Spleen (tissue), 11 donors: ENCODE results near the gene MIDN. TPM values are rescaled to one million over a fixed set of nuclear protein-coding genes. Genes with fewer than 3 reads are reported as not detected.

Experiments used
- DNase-seq: peaks from one replicate; pipeline ENCODE4 v3.0.0-alpha.2; 2020
- H3K27ac ChIP-seq, 8 donors: fragments of 200-600 bp; sonication (generic) in 7 of 8; 1 replicate in 4 of 8; 2 replicates in 4 of 8; pipeline versions ENCODE4 v1.5.0 to v1.8.0; 2016 to 2021; ENCODE audit warnings: inconsistent platforms in 4 of 8, mild to moderate bottlenecking in 4 of 8, moderate library complexity in 1 of 8
- H3K27me3 ChIP-seq, 7 donors: fragments of 200-600 bp; sonication (generic) in 6 of 7; replicated peaks in 1 of 7; 1 replicate in 4 of 7; 2 replicates in 3 of 7; pipeline versions ENCODE4 v1.5.0 to v1.8.0; 2016 to 2021; ENCODE audit warnings: inconsistent platforms in 3 of 7, mild to moderate bottlenecking in 1 of 7
- H3K36me3 ChIP-seq, 6 donors: fragments of 200-600 bp; sonication (generic) in 5 of 6; 1 replicate in 4 of 6; 2 replicates in 2 of 6; pipeline versions ENCODE4 v1.5.0 to v1.8.0; 2016 to 2021; ENCODE audit warnings: inconsistent platforms in 2 of 6
- H3K4me1 ChIP-seq, 6 donors: fragments of 200-600 bp; sonication (generic) in 5 of 6; 1 replicate in 3 of 6; 2 replicates in 3 of 6; pipeline versions ENCODE4 v1.5.0 to v1.8.0; 2016 to 2021; ENCODE audit warnings: inconsistent platforms in 3 of 6
- H3K4me3 ChIP-seq, 8 donors: fragments of 200-600 bp; sonication (generic) in 7 of 8; 1 replicate in 4 of 8; 2 replicates in 4 of 8; pipeline versions ENCODE4 v1.5.0 to v1.8.0; 2016 to 2021; ENCODE audit warnings: inconsistent platforms in 4 of 8, mild to moderate bottlenecking in 4 of 8, moderate library complexity in 2 of 8
- H3K9me3 ChIP-seq, 8 donors: fragments of 200-600 bp; sonication (generic) in 7 of 8; 1 replicate in 4 of 8; 2 replicates in 4 of 8; pipeline versions ENCODE4 v1.5.0 to v1.8.0; 2016 to 2021; ENCODE audit warnings: inconsistent platforms in 4 of 8
- CTCF ChIP-seq, 11 experiments: fragments of 200-600 bp in 7 of 11; fragments of 450-650 bp in 4 of 11; sonication (generic) in 4 of 11; IDR thresholded peaks in 8 of 11; conservative IDR thresholded peaks in 3 of 11; 1 replicate in 7 of 11; 2 replicates in 4 of 11; pipeline versions ENCODE4 v1.4.0 to v1.8.0; 2016 to 2021; ENCODE audit warnings: antibody characterized with exemption in 11 of 11, inconsistent platforms in 4 of 11, mild to moderate bottlenecking in 1 of 11
- POLR2A ChIP-seq, 3 donors: fragments of 450-650 bp; IDR thresholded peaks; one replicate each; pipeline ENCODE4 v1.5.1; 2017; ENCODE audit warnings: antibody characterized with exemption in 3 of 3, mild to moderate bottlenecking in 1 of 3
- POLR2AphosphoS5 ChIP-seq, 3 donors: sonication (generic); formaldehyde crosslinking; IDR thresholded peaks; one replicate each; pipeline ENCODE4 v1.5.1; 2017; ENCODE audit warnings: antibody characterized with exemption in 3 of 3
- WGBS, 5 donors: extraction: QIAGEN DNeasy Blood & Tissue Kit in 3 of 5; methylation state at CpG; one replicate each; pipeline versions ENCODE4 v1.1.5 to v1.1.7; 2013 to 2018; 5-methylcytosine and 5-hydroxymethylcytosine counted together
- intact Hi-C: fragments of 100-400 bp; cut with DNase I; formaldehyde crosslinking; loops from one replicate; pipeline ENCODE4 v1.15.0; 2023; ENCODE audit warnings: low total_unique reads
- polyA plus RNA-seq, 3 donors: library from polyadenylated mRNA; stranded (reverse); fragments of 200-250 nt; gene quantifications; one replicate each; pipeline ENCODE4 v1.2.1, GENCODE V29; 2013
- total RNA-seq, 7 donors: library from RNA; depleted of rRNA in 3 of 7; stranded (reverse); fragments of >200 nt in 3 of 7; fragmentation: NEBNext Ultra II Directional in 4 of 7; extraction: Animal tissue kit (Norgen Biotek cat#: 25700) in 4 of 7; gene quantifications; one replicate each; pipeline versions ENCODE4 v1.1.0 to v1.2.1, GENCODE V29; 2016 to 2021
- donor health status: healthy with polysubstance abuse.
- donor health status: DM: no; HTN: no; CAD: no; lungs with moderate emphysema.
- donor health status: DM: no; HTN: no; CAD: no.
- donor health status: Bipolar disorder and iron deficiency.
- donor health status: healthy.
- donor health status: DM: no; HTN: no; CAD: no.
- donor health status: DM: yes; HTN: yes; CAD: no.

MIDN gene
- total and polyA plus RNA-seq, 10 donors, result 16.5 to 223 (median 86.7) TPM

DNA sequence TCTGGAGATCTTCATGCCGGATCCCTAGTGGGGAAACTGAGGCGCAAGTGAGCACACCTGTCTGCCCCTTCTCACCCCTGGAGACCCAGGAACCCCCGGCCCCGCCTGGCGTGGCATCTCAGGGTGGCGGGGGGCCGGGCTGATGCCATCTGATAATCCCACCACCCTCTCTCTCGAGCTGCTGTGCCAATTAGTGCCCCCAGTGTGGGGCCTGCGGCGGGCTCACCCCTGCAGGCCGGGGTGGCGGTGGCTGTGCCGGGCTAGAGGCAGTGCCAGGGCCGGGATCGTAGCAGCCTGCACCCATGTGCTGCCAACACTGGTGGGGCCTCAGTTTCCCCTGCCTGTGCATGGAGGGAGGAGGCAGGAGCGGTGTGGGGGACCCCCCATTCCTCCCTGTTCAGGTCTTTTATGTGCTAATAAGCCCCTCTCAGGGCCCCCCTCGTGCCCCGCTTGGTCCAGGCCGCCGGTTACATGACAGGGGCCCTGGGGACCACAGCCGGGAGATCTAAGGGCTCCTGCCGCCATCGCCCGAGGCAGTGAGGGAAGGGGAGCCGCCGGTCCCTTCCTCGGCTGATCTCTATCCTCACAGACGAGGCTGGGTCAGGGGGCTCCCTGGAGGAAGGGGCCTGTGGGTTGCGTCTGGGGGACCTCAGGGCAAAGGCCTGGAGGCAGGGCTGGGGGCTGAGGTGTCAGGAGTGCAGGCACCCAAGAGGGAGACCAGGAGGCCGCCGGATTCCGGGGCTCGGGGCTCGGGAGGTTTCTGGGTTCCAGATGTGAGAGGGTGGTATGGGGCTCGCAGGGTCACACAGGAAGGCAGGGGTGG is 45.6 kb downstream of the MIDN start:
- DNase-seq, result no peak
- intact Hi-C loops, result no loop called here
- no peak for TF ChIP-seq POLR2AphosphoS5 (IDR thresholded peaks at IDR 0.05)
- TF ChIP-seq POLR2A (IDR thresholded peaks at IDR 0.05), result no peak
- no peak for TF ChIP-seq CTCF (IDR thresholded peaks at IDR 0.05 in 8 of 11, conservative IDR thresholded peaks at IDR 0.05 in 3 of 11)
- Histone ChIP-seq H3K36me3 (no peaks in the 10 kb centered on the region), H3K4me3 (no peak overlapping the region), H3K27ac (no peak overlapping the region), H3K9me3 (no peaks in the 10 kb centered on the region), H3K4me1 (peaks cover 0 to 32% (median 9%) of the 10 kb centered on the region in 6 donors), H3K27me3 (peaks cover 5 to 80% (median 70%) of the 10 kb centered on the region in 7 donors)
- WGBS, 5 donors, result 71 to 79% (median 78%) methylated on average over 12 to 35 of the region's 35 CpGs

DNA sequence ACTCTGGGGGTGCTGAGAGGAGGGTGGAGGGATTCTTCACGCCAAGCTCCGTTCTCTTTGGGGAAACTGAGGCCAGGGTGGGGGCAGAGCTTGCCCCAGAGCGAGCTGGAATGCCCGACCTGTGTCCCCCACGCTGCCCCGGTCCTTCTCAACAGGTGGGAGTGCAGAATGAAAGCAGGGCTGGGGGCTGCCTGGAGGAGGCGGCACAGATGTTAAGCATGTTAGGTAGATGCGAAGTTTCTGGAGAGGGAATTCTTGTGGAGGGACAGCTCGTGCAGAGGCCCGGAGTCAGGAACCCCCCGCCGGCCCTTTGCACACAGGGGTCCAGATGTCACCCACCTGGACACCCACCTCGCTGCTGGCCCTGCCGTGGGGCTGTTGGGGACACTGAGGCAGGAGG is 46.3 kb downstream of the MIDN start:
- WGBS, 5 donors, result 62 to 77% (median 72%) methylated on average over 14 of the region's 14 CpGs
- H3K9me3 ChIP-seq, result no peaks in the 10 kb centered on the region
- DNase-seq, result no peak
- intact Hi-C loops, result no loop called here
- H3K27ac ChIP-seq, result no peak overlapping the region
- no peak for TF ChIP-seq CTCF (IDR thresholded peaks at IDR 0.05 in 8 of 11, conservative IDR thresholded peaks at IDR 0.05 in 3 of 11)
- no peak for TF ChIP-seq POLR2A (IDR thresholded peaks at IDR 0.05)
- no peak for TF ChIP-seq POLR2AphosphoS5 (IDR thresholded peaks at IDR 0.05)
- peaks cover 5 to 76% (median 63%) of the 10 kb centered on the region in 7 donors for H3K27me3 ChIP-seq
- H3K4me1 ChIP-seq, result peaks cover 0 to 32% (median 9%) of the 10 kb centered on the region in 6 donors
- no peak overlapping the region for H3K4me3 ChIP-seq
- H3K36me3 ChIP-seq, result no peaks in the 10 kb centered on the region

- Histone ChIP-seq H3K9me3 (no peaks in the 10 kb centered on the region), H3K4me1 (peaks cover 0 to 32% (median 9%) of the 10 kb centered on the region in 6 donors), H3K27ac (no peak overlapping the region), H3K4me3 (peak overlapping the region in 1 of 8 donors; percentile 31), H3K36me3 (no peaks in the 10 kb centered on the region), H3K27me3 (peaks cover 5 to 76% (median 56%) of the 10 kb centered on the region in 7 donors)
- intact Hi-C loops, result no loop called here
- WGBS, 5 donors, result 11 to 27% (median 17%) methylated on average over 36 to 82 of the region's 82 CpGs
- TF ChIP-seq CTCF (IDR thresholded peaks at IDR 0.05 in 8 of 11, conservative IDR thresholded peaks at IDR 0.05 in 3 of 11), result no peak
- no peak for TF ChIP-seq POLR2A (IDR thresholded peaks at IDR 0.05)
- no peak for TF ChIP-seq POLR2AphosphoS5 (IDR thresholded peaks at IDR 0.05)
- DNase-seq, result no peak
These were observed 47.0 kb downstream of the MIDN start for GRCh38 chr19:1295169-1296012.

- no peak for TF ChIP-seq POLR2A (IDR thresholded peaks at IDR 0.05)
- no peak for TF ChIP-seq POLR2AphosphoS5 (IDR thresholded peaks at IDR 0.05)
- no peak for TF ChIP-seq CTCF (IDR thresholded peaks at IDR 0.05 in 8 of 11, conservative IDR thresholded peaks at IDR 0.05 in 3 of 11)
- H3K27me3 ChIP-seq, result peaks cover 5 to 69% (median 49%) of the 10 kb centered on the region in 7 donors
- DNase-seq, result no peak
These were observed 47.7 kb downstream of the MIDN start for GRCh38 chr19:1296078-1296477.

More at GRCh38 chr19:1296078-1296477, 47.7 kb downstream of the MIDN start:
- intact Hi-C loops, result no loop called here
- no peak overlapping the region for H3K27ac ChIP-seq
- H3K36me3 ChIP-seq, result no peaks in the 10 kb centered on the region
- H3K4me1 ChIP-seq, result peaks cover 0 to 29% (median 8%) of the 10 kb centered on the region in 6 donors
- whole genome bisulfite sequencing, 5 donors, result 76 to 84% (median 79%) methylated on average over 8 to 13 of the region's 13 CpGs
- no peaks in the 10 kb centered on the region for H3K9me3 ChIP-seq
- no peak overlapping the region for H3K4me3 ChIP-seq
